ENCODE results near the gene LRRC26.

Gene LRRC26

DNA sequence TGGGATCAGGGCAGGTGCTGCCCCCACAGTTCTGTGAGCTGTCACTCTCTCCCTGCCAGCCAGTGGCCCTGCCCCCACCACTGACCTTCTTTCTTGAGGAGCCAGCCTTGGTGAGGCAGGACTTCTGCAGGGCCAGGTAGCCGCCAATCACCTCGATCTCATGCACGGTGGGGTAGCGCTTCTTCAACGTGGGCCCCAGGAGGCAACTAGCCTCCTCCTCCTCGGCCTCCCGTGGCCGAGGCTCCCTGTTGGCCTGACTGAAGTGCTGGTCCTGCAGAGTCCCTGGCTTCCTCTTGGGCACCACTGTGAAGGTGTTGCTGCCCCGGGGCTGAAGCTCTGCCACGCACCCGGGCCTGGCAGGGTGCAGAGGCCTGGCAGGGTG is 29.0 kb upstream of the LRRC26 start:
- FAIRE-seq, result no peak

DNA sequence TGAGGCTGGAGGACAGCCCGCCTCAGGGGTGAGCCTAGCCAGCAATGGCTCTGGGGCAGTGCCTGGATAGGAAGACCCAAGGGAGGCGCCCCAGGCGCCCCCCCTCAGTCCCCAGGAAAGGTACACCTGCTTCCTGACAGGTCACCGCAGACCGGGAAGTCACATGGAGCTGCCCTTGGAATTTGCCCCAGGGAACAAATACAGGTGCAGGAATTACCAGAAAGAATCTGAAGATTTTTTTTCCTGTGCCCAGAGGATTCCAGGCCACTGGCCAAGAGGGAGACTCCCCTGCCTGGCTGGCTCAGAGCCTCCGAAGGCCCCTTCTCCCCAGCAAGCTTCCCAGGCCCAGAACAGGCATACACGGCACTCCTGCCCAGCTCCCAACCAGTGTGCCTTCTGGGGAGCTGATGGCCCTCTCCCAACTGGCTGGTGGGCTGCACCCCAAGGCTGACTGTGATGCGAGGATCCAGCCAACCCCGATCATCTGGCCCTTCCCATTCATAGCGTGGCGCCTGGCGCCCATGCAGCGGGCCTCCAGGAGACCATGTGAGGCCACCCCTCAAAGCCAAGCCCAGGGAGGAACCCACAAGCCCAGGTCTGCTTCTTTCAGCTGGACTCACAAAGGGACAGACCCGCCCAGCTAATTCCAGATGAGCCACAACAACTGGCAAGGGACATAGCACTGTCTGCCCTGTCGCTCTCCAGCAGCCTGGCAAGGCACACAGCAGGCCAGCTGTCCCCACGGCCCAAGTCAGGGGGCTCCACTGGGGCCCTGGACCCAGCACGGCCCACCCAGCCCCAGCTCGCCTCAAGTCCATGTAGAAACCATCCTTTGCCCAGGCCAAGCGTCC is 28.4 kb upstream of the LRRC26 start:
- FAIRE-seq, result no peak

DNA sequence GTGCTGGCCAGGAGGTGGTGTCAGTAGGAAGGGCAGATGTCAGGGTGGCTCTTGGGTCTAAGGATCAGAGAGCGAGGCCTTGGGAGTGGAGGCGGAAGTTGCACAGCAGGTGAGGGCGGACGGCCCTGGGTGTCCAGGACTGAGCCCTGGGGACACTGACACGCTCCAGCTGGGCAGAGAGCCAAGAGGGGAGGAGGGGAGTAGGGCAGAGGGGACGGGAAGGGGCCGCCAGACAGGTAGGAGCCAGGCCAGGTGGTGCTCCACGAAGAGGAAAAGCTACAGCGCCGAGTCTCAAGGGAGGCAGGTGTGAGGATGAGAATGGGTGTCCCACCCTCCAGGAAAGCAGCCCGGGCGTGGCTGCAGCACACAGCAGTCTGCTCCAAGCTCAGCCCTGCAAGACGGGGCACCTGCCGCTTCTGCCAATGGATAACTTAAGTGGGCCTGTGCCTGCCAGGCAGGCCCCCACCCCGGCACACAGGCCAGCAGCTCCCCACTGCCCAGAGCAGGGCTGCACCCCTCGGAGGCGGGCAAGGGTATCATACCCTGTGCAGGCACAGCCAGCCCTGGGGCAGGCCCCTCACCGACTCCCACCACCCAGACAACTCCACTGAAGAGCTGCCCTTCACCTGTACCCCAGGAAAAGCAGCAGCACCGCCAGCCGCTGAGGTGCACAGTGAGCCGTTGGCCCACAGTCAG is 25.8 kb upstream of the LRRC26 start:
- no peak for FAIRE-seq

DNA sequence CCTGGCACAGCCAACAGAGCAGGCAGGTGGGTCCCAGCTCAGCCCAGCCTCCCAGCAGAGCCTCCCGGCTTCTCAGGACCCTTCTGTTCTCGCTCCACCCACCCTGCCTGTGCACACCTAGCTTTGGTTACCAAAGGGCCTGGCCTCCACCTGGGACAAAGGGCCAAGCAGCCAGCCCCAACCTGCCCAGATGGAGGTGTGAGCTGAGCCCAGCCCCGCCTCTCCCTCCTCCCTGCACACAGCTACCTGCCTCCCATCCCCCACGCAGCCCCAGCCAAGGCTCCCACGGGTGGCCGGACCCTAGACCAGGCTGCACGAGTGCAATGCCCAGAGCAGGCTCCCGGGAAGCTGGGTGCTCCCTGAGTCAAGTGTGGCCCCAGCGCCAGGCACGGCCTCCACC is 25.1 kb upstream of the LRRC26 start:
- no peak for FAIRE-seq

DNA sequence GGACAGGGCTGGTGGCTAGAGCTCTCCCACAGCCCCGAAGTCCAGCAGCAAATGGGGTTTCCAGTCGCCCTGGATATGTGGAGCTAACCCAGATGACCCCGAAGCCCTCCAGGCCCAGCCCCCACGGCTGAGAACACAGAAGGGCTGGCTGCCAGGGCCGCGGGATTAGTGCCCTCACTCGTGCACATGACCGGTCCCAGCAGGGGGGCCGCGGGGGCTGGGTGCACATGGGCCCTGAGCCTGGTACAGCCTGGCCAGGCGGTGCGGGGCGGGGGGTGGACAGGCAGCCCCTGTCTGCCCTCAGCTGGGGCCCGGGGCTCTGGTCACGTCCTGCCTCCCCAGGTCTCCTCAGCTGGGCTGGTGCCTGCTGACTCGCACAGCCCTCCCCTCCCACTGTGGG is 24.5 kb upstream of the LRRC26 start:
- FAIRE-seq, result no peak

DNA sequence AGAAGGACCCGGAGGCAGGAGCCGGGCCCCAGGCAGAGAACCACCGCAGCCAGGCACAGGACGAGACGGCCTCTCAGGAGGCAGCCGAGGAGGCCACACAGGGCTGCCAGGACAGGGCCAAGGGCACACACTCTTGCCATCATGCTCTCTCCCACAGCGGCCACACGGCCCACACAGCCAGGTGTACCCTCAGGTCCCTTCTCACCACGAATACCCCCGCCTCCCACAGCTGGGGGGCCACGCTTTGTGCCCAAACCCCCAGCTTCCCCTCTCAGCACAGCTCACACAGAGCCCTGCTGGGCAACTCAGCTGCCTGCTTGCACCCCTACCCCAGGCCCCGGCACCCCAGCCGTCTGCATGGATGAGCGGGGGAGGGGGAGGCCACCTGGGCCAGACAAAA is 23.9 kb upstream of the LRRC26 start:
- no peak for FAIRE-seq

DNA sequence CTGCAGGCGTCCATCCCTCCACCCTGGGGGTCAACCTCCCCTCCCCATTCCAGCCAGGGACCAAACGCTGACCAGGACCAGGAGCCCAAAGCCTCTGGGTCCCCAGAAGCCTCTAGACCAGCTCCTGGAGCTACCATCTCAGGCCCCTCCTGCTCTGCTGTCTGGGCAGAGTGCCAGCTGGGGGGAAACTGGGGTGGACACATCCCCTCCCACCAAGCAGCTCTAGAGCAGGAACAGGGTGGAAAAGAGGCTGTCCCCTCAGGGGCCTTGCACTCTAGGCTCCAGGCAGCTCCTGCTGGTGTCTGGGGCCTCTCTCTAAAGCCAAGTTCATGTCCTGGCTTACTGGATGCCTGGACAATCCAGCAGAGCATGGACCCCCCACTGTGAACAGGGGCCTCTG is 23.0 kb upstream of the LRRC26 start:
- FAIRE-seq, result no peak

DNA sequence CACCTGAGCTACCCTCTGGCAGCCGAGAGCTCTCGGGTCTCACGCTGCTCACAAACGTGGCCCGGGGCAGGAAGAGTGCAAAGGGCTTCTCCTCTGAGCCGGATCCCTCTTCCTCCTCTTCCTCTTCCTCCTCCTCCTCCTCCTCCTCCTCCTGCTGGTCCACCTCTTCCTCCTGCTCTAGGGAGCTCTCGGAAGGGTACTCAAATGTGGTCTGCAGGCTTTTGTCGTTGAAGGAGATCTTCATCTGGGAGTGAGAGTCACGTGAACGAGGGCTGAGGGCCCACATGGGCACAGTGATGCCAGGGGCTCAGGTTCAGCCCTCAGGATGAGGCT is 22.6 kb upstream of the LRRC26 start:
- no peak for FAIRE-seq

DNA sequence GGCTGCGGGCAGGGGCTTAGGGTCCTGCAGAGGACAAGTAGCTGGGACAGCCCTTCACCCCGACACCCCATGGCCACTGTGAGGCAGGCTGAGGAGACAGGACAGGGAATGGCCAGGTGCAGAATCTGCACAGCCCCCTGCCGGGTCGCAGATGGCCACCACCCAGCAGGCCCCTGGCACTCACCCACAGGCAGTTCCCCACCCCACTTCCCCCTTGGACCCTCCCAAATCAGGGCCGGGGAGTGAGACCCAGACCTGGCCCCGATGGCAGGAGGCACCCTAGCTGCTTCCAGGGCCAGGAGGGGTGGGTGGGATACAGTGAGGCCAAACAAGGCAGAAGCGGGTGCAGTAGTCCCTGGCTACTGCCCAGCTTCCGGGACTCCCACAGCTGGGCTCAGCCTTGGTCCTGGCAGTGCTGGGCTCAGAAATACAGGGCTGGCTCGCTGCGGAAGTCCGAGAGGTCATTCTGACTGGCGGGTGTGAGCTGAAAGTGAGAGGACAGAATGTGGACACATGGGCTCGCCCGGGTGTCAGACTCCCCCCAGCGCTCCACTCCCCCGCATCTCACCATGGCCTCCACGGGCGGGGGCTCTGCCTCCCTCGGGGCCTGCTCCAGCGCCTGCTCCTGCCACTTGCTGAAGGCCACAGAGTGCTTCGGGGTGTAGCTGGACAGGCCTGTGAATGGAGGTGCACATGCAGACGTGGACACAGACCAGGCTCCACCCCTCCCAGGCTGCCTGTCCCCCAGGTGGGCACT is 22.0 kb upstream of the LRRC26 start:
- FAIRE-seq, result no peak

DNA sequence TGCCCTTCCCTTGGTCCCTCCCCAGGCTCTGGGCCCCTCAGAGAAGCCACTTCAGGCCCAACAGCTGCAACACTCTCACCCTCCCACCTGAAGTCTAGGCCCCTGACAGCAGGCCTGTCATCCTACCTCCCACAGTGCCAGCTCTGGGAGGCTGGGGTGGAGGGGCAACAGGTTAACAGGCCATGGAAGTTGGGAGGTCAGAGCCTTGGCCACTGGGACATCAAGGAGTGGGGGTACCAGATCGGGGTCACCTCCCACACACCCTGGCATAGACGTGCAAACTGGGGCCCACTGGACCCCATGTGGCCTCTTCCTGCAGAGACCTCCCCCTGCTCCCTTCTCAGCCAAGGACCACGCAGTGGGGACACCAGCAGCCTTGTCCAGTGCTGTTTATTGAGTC is 21.4 kb upstream of the LRRC26 start:
- no peak for FAIRE-seq

DNA sequence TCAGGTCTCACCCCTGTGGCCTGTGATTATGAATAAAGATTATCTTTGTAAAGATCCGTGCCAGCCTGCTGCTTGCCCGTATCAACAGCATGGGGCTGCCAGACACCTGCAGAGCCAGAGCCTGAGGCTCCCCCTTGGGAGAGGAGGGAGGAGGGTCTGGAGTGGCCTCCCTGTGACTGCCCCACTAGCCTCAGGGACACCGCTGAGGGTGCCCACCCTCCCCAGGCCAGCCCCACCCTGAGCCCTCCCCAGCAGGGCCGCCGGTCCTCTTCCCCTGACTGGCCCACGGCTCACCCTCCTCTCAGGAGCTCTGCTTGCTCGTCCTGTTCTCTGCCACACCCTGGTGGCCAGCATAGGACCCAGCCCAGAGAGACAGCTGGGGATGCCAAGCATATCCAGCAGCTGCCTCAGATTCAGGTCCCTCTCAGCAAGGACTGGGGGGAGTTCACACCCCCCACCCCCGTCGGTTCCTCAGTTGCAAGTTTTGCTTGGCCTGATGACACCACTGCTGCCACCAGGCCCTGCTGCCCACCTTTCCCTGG is 20.5 kb upstream of the LRRC26 start:
- FAIRE-seq, result no peak

DNA sequence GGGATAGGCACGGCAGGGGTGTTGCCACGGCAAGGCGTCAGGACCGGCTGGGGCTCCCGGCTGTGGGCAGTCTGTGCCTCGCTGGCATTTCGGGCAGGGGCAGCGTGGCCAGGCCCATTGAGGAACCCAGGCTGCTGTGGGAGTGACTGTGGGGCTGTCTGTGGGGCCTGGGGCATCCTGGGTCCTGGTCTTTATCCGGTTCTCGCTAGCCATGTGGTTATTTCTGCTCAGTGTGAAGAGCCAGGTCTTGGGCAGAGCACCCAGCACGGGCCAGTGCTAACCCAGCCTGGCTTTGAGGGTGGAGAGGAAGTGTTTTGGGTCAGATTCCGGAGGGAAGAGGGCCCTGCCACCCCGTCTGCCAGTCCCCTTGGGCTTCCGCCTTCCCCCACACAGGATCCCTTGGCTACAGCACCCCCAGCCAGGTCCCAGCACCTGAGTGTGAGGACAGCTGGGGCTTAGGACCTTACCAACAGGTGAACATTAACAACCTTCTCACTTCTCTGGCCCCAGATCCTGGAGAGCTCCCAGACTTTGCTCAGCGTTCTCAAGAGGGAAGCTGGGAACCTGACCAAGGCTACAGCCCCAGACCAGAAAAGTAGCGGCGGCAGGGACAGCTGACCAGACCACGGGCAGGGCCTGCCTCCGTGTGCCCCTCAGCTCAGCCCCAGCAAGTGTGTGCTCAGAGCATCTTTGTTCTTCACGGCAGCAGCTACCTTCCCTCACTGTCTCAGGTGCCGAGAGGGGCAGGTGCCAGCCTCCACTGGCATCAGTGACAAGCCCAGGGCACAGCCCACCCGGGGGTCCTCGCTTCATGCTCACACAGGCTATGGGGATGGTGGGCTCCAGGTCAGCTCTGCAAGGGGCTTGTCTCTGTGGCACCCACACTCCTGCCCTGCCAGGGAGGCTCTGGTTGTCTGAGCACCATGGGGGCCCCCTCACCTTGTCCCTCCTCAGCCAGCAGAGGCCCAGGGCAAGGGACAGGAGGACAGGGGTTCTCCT is 19.7 kb upstream of the LRRC26 start:
- FAIRE-seq, result no peak

DNA sequence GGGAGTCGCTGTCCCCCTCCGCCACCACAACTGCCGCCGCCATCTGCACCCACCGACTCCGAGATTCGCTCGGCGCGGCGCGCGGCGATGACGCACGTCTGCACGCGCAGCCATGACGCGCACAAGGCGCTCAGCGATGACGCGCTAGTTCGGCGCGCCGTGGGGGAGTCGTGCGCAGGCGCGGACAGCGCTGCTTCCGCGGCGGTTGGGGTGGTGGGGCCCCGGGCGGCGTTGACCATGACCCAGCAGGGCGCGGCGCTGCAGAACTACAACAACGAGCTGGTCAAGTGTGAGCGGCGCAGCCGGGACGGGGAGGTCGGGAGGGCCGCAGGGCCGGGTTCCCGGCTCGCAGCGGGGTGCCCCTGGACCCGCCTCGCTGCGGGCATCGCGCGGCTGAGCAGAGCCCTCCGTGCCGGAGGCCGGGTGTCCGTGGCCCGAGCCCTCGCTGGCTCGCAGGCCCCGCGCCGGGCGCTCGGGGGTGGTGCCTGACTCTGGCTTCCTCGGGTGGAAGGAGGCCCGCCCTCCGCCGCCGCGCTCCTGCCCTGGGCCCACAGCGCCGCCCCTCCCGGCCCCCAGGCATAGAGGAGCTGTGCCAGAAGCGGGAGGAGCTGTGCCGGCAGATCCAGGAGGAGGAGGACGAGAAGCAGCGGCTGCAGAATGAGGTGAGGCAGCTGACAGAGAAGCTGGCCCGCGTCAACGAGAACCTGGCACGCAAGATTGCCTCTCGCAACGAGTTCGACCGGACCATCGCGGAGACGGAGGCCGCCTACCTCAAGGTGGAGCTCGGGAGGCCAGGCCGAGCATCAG is 18.8 kb upstream of the LRRC26 start, which contains the start of the genes ANAPC2 and SSNA1:
Gene ANAPC2 (minus strand): TSS at position 71 of the 807 bp plus-strand sequence. CDS start 28 bp downstream, at position 43.
Gene SSNA1 (plus strand): TSS at position 187 of the 807 bp plus-strand sequence. CDS start 51 bp downstream, at position 238.
- FAIRE-seq, result no peak

DNA sequence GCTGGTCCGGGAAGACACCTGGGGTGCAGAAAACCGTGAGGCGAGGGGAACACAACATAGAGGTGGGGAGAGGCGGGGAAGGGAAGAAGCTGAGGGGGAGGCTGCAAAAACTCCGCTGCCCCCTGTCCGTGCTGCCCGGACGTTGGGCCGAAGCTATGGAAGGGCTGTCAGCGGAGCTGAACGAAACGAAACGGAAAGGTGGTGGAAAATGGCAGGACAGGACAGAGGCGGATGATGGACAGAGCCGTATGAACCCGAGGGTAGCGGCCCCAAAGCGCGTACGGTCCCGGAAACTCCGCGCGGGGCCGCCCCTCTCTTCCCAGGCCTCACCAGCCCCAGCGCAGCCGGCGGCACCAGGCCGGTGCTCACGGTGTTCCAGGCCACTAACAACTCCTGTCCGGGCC is 18.2 kb upstream of the LRRC26 start:
- FAIRE-seq, result no peak

DNA sequence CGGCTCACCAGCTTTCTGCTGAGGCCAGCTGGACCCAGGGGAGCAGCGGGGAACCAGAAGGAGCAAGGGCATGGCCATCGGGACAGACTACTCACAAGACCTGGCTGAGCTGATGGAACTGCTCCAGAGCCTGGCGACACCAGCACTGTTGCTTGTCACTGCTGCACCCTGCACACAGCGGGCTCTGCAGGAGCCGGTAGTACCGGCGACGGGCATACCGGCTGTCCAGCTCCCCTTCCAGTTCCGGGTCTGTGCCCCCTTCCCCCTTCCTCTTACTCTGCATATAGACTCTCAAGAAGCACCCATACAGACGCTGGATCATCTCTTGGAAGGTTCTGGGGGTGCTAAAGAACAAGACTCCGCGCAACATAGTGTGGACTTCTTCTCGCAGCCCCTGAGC is 17.5 kb upstream of the LRRC26 start:
- no peak for FAIRE-seq

DNA sequence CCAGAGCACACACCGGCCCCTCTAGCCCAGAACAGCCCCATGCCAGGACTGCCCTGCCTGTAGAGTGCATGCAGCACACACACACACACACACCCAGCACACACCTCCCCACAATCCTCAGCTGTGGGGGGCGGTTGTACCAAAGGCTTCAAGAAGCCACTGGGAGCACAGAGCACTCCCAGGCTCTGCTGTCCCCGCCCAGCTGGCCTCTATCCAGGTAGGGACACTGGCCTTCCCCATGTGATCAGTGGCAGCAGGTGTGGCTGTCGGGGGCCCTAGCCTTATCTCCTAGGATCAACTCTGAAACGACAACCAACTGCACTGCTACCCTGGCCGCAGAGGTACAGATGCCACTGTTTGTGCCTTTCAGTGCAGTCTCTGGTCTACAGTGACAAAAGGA is 16.5 kb upstream of the LRRC26 start:
- FAIRE-seq, result no peak

DNA sequence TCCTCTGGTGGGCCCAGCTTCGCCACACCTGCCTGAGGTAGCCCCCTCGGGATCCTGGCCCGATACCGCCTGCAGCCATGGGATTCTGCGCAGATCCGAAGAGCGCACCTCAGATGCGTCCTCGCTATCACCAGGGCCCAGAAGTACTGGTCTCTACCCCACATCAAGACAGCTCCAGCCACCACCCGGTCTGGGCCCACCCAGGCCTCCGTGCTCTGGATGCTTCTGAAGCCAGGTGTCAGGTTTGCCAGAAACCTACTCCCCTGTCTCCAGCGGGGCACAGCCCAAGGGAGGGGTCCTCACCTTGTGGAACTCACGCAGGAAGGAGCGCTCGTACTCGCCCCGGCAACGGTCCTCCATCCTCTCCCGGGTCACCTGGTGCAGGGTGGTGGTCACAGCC is 16.1 kb upstream of the LRRC26 start:
- no peak for FAIRE-seq

DNA sequence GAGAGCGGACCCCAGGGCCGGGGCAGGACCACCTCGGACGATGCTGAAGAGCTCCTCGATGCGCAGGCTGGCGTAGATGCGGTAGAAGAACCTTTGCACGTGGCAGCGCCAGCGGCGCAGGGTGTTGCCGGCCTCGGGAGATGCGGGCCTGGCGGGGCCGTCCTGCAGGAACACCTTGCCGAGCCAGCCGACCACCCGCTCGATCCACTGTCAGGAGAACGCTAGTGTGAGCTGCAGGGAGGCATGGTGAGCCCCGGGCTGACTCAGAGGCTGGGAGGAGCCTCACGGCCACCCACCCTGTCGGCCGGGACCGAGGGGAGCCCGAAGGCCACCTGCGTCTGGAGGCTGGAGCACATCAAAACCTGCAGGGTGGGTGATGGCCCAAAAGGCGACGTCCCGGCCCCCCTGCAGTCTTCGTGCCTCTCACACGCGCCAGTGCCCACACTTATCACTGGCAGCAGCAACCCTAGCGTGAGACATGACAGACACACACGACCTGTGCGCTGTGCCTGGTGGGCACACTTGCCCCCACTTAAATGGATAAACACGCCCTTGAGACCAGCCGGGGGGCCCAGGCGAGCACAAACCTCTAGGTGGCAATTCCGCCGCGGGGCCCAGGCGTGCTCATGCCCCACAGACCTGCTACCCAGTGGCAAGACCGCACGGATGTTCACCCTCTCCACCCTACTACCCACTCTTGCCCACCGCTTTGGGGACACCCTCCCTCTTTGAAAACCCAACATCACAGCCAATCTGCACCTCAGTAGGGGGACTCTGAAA is 15.2 kb upstream of the LRRC26 start:
- FAIRE-seq, result no peak

DNA sequence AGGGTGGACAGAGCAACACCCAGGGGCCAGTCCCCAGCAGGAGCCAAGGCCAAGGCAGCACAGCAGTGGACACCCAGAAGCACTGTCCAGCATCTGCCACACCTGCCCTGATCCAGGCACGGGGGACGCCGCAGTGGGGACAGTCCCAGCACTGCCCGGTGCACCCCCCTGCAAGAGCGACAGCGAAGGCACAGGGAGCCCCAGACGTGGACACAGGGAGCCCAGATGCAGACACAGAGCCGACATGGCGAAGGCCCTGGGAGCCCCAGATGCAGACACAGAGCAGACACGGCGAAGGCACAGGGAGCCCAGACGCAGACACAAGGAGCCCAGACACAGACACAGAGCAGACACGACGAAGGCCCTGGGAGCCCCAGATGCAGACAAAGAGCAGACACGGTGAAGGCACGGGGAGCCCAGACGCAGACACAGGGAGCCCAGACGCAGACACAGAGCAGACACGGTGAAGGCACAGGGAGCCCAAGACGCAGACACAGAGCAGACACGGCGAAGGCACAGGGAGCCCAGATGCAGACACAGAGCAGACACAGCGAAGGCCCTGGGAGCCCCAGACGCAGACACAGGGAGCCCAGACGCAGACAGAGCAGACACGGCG is 14.2 kb upstream of the LRRC26 start:
- FAIRE-seq, result no peak

DNA sequence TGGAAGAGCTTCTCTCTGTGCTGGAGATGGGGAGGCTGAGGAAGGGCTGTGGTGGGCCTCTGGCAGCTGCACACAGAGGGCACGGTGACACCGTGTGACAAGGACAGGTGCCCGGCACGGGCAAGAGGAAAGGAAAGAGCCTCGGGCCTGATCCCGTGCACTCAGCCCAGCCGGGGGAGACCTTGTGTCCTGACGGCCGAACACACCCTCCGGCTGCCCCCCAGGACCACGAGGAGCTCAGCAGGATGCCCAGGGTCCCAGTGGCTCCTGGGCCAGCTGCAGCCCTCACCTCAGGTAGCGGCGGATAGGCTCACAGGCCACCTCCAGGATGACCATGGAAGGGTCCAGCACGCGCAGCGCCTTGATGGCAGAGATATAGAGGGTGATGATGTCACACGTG is 13.0 kb upstream of the LRRC26 start:
- FAIRE-seq, result no peak

Measured in TTC549 (cell line).